K562 (cell line): Measurements from ENCODE around the gene PPP4C. TPM values are rescaled to one million over a fixed set of nuclear protein-coding genes. Genes with fewer than 3 reads are reported as not detected.

Experiments
- ARID3A ChIP-seq: IDR thresholded peaks from 2 replicates; pipeline ENCODE4 v1.6.1; 2012; ENCODE audit warnings: low read depth, low read length, improper control_type of control experiment, borderline replicate concordance
- CHD1 ChIP-seq: fragments of 200-600 bp; sonication (generic); IDR thresholded peaks from one replicate; pipeline ENCODE4 v1.6.1; 2012; ENCODE audit warnings: mild to moderate bottlenecking, moderate library complexity, low read length, inconsistent platforms
- ERF ChIP-seq: fragments of 450-650 bp; formaldehyde crosslinking; IDR thresholded peaks from 2 replicates; pipeline ENCODE4 v1.4.0; 2020; ENCODE audit warnings: mild to moderate bottlenecking, mixed read lengths
- ETS2 ChIP-seq: IDR thresholded peaks from 2 replicates; pipeline ENCODE4 v1.6.1; 2016; ENCODE audit warnings: borderline replicate concordance, missing genetic modification characterization, mild to moderate bottlenecking, moderate library complexity, missing compliant biosample characterization; ENCODE audit not compliant: poor library complexity, severe bottlenecking
- ETV5 ChIP-seq: sonication (generic); formaldehyde crosslinking; IDR thresholded peaks from 2 replicates; pipeline ENCODE4 v1.4.0; 2020; ENCODE audit warnings: low read depth, mild to moderate bottlenecking, missing genetic modification reagents
- FOS ChIP-seq: IDR thresholded peaks from 3 replicates; pipeline ENCODE4 v1.6.1; 2011; ENCODE audit not compliant: insufficient read length; ENCODE audit errors: extremely low read depth
- FOXA3 ChIP-seq, 2 experiments: fragments of 450-650 bp in 1 of 2; sonication (generic) in 1 of 2; formaldehyde crosslinking; IDR thresholded peaks in 1 of 2; conservative IDR thresholded peaks in 1 of 2; 2 replicates each; pipeline versions ENCODE4 v1.4.0 to v1.8.0; 2020 to 2022; ENCODE audit warnings: mild to moderate bottlenecking in 2 of 2, missing genetic modification reagents in 1 of 2
- HOMEZ ChIP-seq: fragments of 250-450 bp; sonication (Bioruptor Pico); IDR thresholded peaks from 2 replicates; pipeline ENCODE4 v1.4.0; 2020; ENCODE audit warnings: mild to moderate bottlenecking, moderate library complexity
- LARP7 ChIP-seq: fragments of 450-650 bp; IDR thresholded peaks from 2 replicates; pipeline ENCODE4 v1.6.1; 2016
- MAFG ChIP-seq: fragments of 450-650 bp; conservative IDR thresholded peaks from 2 replicates; pipeline ENCODE4 v1.6.1; 2016; ENCODE audit warnings: missing genetic modification characterization, missing compliant biosample characterization
- MEF2D ChIP-seq: conservative IDR thresholded peaks from 2 replicates; pipeline ENCODE4 v1.6.1; 2016; ENCODE audit warnings: low read depth, missing genetic modification characterization, missing compliant biosample characterization
- PKNOX1 ChIP-seq: fragments of 450-650 bp; IDR thresholded peaks from 2 replicates; pipeline ENCODE4 v1.6.1; 2016
- PTTG1 ChIP-seq: fragments of 450-650 bp; IDR thresholded peaks from 2 replicates; pipeline ENCODE4 v1.6.1; 2016; ENCODE audit warnings: low read depth, mild to moderate bottlenecking, missing genetic modification characterization, missing compliant biosample characterization
- SMARCE1 ChIP-seq: fragments of 450-650 bp; IDR thresholded peaks from 2 replicates; pipeline ENCODE4 v1.7.1; 2016; ENCODE audit warnings: mild to moderate bottlenecking
- ZC3H11A ChIP-seq: IDR thresholded peaks from 2 replicates; pipeline ENCODE4 v1.6.1; 2012; ENCODE audit warnings: low read depth, low read length, improper control_type of control experiment
- ZFX ChIP-seq: sonication (generic); formaldehyde crosslinking; IDR thresholded peaks from 2 replicates; pipeline ENCODE4 v1.8.0; 2022; ENCODE audit warnings: mild to moderate bottlenecking, missing genetic modification reagents, moderate library complexity
- ZNF232 ChIP-seq: sonication (generic); formaldehyde crosslinking; IDR thresholded peaks from 2 replicates; pipeline ENCODE4 v1.8.0; 2022; ENCODE audit warnings: mild to moderate bottlenecking, missing genetic modification reagents
- ZNF449 ChIP-seq: fragments of 250-450 bp; sonication (Bioruptor Pico); IDR thresholded peaks from 2 replicates; pipeline ENCODE4 v1.8.0; 2022; ENCODE audit warnings: moderate library complexity, mild to moderate bottlenecking, inconsistent platforms
- ZNF507 ChIP-seq: conservative IDR thresholded peaks from 2 replicates; pipeline ENCODE4 v1.6.1; 2017; ENCODE audit warnings: missing genetic modification characterization, missing compliant biosample characterization
- polyA plus RNA-seq, 8 experiments: library from polyadenylated mRNA; depleted of rRNA in 4 of 8; stranded (reverse) in 5 of 8; unstranded in 3 of 8; fragments of >200 nt; fragmentation: Nextera tagmentation in 2 of 8; fragmentation: Illumina TruSeq in 1 of 8; extraction: Ambion mirVana in 2 of 8; extraction: Trizol in 1 of 8; gene quantifications; 2 replicates each; pipeline versions ENCODE4 v1.2.1 to v1.2.3, GENCODE V29; 2011 to 2014; ENCODE audit warnings: inconsistent platforms in 1 of 8, missing spikeins in 1 of 8
- total RNA-seq, 7 experiments: library from RNA; depleted of rRNA in 6 of 7; stranded (reverse); fragments of >200 nt in 6 of 7; fragmentation: Illumina TruSeq in 2 of 7; extraction: Trizol in 2 of 7; gene quantifications; 2 replicates each; pipeline versions ENCODE4 v1.2.1 to v1.2.3, GENCODE V29; 2011 to 2021; ENCODE audit warnings: low replicate concordance in 1 of 7

Gene PPP4C
- total and polyA plus RNA-seq, 9 of the 15 experiments (the other 6 are each of a cell fraction or from before 2014, with no cell fraction given): 3.5 to 183 (median 131) TPM

- peak; percentile 28; the same call in 1 of the 2 replicates for TF ChIP-seq PKNOX1
- TF ChIP-seq ARID3A: no peak
- TF ChIP-seq ZC3H11A: no peak
- peak; percentile 92 for TF ChIP-seq PTTG1
- TF ChIP-seq LARP7: peak; percentile 47; the same call in 1 of the 2 replicates
- TF ChIP-seq MEF2D (tag): peak; percentile 91
- peak; percentile 99 for TF ChIP-seq ETV5 (CRISPR knock-in tag)
- TF ChIP-seq ZNF449 (CRISPR knock-in tag): peak; percentile 96
- peak; percentile 22 to 65; a peak in 2 of 4 replicates for TF ChIP-seq FOXA3 (CRISPR knock-in tag; conservative IDR thresholded peaks at IDR 0.05 in 1 of 2, IDR thresholded peaks at IDR 0.05 in 1 of 2)
- TF ChIP-seq HOMEZ (CRISPR knock-in tag): peak; percentile 87; the same call in 1 of the 2 replicates
- TF ChIP-seq ETS2: peak; percentile 66
- TF ChIP-seq MAFG: 0 out of 2 replicates have a peak, but pooled peaks have one; percentile 21
- no peak for TF ChIP-seq ZNF507
- 0 out of 2 replicates have a peak, but pooled peaks have one; percentile 17 for TF ChIP-seq ZFX
- TF ChIP-seq SMARCE1: 0 out of 2 replicates have a peak, but pooled peaks have one; percentile 54
- TF ChIP-seq ZNF232 (CRISPR knock-in tag): no peak
- peak; percentile 96 for TF ChIP-seq ERF
- no peak for TF ChIP-seq CHD1
- no peak for TF ChIP-seq FOS
Observed at GRCh38 chr16:30092373-30093010, 16.7 kb downstream of the PPP4C start (continued).
